Breast epithelium (tissue), 3 donors: ENCODE data around the gene GLI3.

Experiments used
- POLR2A ChIP-seq: fragments of 450-650 bp; IDR thresholded peaks from one replicate; pipeline ENCODE4 v1.6.1; 2016; ENCODE audit warnings: antibody characterized with exemption, mild to moderate bottlenecking, moderate library complexity
- POLR2AphosphoS5 ChIP-seq, 3 donors: sonication (generic); formaldehyde crosslinking; IDR thresholded peaks; one replicate each; pipeline ENCODE4 v1.6.1; 2017; ENCODE audit warnings: antibody characterized with exemption in 3 of 3
- TF ChIP-seq, protein P1 (sequence below), 3 donors: fragments of 450-650 bp; IDR thresholded peaks; one replicate each; pipeline ENCODE4 v1.5.1; 2016 to 2017; ENCODE audit warnings: antibody characterized with exemption in 3 of 3, mild to moderate bottlenecking in 3 of 3, moderate library complexity in 3 of 3

DNA sequence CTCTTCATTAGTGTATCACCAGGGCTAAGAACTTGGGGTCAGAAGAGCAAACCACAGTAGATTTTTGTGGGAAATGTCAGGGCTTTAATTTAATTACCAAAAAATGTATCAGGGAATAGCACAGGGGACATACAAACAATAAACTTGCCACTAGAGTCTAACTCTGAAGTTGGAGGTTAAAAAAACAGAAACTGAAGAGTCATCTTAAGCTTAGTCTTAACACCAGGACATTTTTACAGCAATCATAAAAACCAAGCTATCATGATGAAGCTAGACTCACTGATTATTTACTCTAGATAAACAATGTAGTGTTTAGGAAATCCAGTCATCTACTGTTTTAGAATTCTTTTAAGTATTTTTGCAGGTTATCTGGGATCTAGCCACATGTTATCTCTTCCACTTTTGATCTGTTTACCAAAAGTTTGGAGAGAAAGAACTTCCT lies 48.4 kb upstream of the GLI3 start:
- TF ChIP-seq, protein P1, sequence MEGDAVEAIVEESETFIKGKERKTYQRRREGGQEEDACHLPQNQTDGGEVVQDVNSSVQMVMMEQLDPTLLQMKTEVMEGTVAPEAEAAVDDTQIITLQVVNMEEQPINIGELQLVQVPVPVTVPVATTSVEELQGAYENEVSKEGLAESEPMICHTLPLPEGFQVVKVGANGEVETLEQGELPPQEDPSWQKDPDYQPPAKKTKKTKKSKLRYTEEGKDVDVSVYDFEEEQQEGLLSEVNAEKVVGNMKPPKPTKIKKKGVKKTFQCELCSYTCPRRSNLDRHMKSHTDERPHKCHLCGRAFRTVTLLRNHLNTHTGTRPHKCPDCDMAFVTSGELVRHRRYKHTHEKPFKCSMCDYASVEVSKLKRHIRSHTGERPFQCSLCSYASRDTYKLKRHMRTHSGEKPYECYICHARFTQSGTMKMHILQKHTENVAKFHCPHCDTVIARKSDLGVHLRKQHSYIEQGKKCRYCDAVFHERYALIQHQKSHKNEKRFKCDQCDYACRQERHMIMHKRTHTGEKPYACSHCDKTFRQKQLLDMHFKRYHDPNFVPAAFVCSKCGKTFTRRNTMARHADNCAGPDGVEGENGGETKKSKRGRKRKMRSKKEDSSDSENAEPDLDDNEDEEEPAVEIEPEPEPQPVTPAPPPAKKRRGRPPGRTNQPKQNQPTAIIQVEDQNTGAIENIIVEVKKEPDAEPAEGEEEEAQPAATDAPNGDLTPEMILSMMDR (IDR thresholded peaks at IDR 0.05): no peak
- no peak for TF ChIP-seq POLR2AphosphoS5 (IDR thresholded peaks at IDR 0.05)
- TF ChIP-seq POLR2A: no peak
